ENCODE results near the gene ADARB2.

- no peak for TF ChIP-seq POLR2AphosphoS5 (IDR thresholded peaks at IDR 0.05; ENCODE audit: low read depth, low read length)
- no peak for TF ChIP-seq POLR2A (IDR thresholded peaks at IDR 0.05; ENCODE audit: low read depth, low read length)
These were observed 353.3 kb downstream of the ADARB2 start for GRCh38 chr10:1384026-1384425.
